Measurements from ENCODE around the gene PDGFD. TPM values are rescaled to one million over a fixed set of nuclear protein-coding genes. Genes with fewer than 3 reads are reported as not detected.

The PDGFD gene
- total and polyA plus RNA-seq, 2 experiments from 2014 or later = 1.9 to 4.5 TPM

DNA sequence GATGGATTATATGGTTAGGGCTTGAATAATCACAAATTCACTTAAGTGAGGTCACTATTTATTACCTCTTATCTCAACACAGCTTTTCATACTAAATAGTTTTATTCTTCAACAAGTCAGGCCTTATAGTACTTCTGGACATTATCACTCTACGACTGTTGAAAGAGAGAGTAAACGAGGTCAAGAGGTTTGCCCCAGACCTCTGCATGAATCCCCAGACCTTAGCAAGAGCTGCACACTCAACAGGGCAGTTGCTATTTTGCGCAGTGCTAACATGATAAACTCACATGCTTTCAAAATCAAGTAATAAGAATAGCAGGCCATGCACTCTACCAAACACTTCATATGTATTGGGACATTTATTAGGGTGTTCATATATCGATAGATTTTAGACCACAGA is 67.0 kb downstream of the PDGFD start (continued):
- TF ChIP-seq, protein P1, sequence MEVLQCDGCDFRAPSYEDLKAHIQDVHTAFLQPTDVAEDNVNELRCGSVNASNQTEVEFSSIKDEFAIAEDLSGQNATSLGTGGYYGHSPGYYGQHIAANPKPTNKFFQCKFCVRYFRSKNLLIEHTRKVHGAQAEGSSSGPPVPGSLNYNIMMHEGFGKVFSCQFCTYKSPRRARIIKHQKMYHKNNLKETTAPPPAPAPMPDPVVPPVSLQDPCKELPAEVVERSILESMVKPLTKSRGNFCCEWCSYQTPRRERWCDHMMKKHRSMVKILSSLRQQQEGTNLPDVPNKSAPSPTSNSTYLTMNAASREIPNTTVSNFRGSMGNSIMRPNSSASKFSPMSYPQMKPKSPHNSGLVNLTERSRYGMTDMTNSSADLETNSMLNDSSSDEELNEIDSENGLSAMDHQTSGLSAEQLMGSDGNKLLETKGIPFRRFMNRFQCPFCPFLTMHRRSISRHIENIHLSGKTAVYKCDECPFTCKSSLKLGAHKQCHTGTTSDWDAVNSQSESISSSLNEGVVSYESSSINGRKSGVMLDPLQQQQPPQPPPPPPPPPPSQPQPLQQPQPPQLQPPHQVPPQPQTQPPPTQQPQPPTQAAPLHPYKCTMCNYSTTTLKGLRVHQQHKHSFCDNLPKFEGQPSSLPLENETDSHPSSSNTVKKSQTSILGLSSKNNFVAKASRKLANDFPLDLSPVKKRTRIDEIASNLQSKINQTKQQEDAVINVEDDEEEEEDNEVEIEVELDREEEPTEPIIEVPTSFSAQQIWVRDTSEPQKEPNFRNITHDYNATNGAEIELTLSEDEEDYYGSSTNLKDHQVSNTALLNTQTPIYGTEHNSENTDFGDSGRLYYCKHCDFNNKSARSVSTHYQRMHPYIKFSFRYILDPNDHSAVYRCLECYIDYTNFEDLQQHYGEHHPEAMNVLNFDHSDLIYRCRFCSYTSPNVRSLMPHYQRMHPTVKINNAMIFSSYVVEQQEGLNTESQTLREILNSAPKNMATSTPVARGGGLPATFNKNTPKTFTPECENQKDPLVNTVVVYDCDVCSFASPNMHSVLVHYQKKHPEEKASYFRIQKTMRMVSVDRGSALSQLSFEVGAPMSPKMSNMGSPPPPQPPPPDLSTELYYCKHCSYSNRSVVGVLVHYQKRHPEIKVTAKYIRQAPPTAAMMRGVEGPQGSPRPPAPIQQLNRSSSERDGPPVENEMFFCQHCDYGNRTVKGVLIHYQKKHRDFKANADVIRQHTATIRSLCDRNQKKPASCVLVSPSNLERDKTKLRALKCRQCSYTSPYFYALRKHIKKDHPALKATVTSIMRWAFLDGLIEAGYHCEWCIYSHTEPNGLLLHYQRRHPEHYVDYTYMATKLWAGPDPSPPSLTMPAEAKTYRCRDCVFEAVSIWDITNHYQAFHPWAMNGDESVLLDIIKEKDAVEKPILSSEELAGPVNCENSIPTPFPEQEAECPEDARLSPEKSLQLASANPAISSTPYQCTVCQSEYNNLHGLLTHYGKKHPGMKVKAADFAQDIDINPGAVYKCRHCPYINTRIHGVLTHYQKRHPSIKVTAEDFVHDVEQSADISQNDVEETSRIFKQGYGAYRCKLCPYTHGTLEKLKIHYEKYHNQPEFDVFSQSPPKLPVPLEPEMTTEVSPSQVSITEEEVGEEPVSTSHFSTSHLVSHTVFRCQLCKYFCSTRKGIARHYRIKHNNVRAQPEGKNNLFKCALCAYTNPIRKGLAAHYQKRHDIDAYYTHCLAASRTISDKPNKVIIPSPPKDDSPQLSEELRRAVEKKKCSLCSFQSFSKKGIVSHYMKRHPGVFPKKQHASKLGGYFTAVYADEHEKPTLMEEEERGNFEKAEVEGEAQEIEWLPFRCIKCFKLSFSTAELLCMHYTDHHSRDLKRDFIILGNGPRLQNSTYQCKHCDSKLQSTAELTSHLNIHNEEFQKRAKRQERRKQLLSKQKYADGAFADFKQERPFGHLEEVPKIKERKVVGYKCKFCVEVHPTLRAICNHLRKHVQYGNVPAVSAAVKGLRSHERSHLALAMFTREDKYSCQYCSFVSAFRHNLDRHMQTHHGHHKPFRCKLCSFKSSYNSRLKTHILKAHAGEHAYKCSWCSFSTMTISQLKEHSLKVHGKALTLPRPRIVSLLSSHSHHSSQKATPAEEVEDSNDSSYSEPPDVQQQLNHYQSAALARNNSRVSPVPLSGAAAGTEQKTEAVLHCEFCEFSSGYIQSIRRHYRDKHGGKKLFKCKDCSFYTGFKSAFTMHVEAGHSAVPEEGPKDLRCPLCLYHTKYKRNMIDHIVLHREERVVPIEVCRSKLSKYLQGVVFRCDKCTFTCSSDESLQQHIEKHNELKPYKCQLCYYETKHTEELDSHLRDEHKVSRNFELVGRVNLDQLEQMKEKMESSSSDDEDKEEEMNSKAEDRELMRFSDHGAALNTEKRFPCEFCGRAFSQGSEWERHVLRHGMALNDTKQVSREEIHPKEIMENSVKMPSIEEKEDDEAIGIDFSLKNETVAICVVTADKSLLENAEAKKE (CRISPR knock-in tag; IDR thresholded peaks at IDR 0.05) = no peak
- TF ChIP-seq EZH2phosphoT487 (IDR thresholded peaks at IDR 0.05; ENCODE audit: unreplicated experiment) = no peak
- TF ChIP-seq JUNB (IDR thresholded peaks at IDR 0.05; ENCODE audit: unreplicated experiment) = no peak
- no peak for TF ChIP-seq CREB1 (CRISPR knock-in tag; IDR thresholded peaks at IDR 0.05; ENCODE audit: low read depth)
- no peak for TF ChIP-seq STAT1 (IDR thresholded peaks at IDR 0.05; ENCODE audit: unreplicated experiment)

DNA sequence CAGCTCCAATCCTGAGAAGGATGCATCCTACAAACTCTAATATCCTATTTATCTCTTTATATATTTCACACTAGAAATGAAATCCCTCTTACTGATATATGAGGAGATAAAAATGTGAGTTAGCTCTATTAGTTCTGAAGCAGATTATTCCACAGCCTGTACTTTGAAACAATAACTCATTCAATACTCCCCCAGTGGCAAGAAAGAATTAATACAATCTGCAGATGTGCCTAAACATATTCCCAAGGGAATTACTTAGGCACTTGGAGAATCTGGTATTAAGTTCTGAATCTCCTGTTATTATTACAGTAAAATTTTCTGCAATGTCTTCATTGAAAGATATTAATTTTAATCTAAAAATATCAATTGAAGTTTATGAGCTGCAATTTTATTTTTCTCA is 68.2 kb downstream of the PDGFD start:
- no peaks in the 10 kb centered on the region for H3K9me3 Mint-ChIP-seq
- Histone ChIP-seq H3K27ac (ENCODE audit: low read depth) (no peak overlapping the region), H3K4me3 (no peak overlapping the region), H4K20me1 (replicated peaks; ENCODE audit: insufficient read depth) (no peaks in the 10 kb centered on the region), H3K4me2 (no peak overlapping the region), H3K36me3 (ENCODE audit: insufficient read depth) (no peaks in the 10 kb centered on the region), H3K27me3 (ENCODE audit: insufficient read depth) (no peaks in the 10 kb centered on the region), H3K79me2 (replicated peaks; ENCODE audit: insufficient read depth) (no peaks in the 10 kb centered on the region), H3F3A (replicated peaks; ENCODE audit: low read depth) (no peaks in the 10 kb centered on the region), H3K4me1 (ENCODE audit: insufficient read depth) (no peaks in the 10 kb centered on the region), H2AFZ (no peak overlapping the region), H3K9me2 (ENCODE audit: insufficient read depth) (peaks cover 6% of the 10 kb centered on the region; the same call in 1 of the 2 replicates)
- ATAC-seq (no peak), DNase-seq (ENCODE audit: low spot score) (no peak)
- H3K4me1 Mint-ChIP-seq = 0 out of 3 replicates have a peak, but pooled peaks cover 2% of the 10 kb centered on the region
- no peaks in the 10 kb centered on the region for H3K36me3 Mint-ChIP-seq (ENCODE audit: low read depth)
- no peak overlapping the region for H3K27ac Mint-ChIP-seq
- H3K27me3 Mint-ChIP-seq (ENCODE audit: insufficient read depth, low read depth, poor library complexity) = no peaks in the 10 kb centered on the region
- no peak overlapping the region for H3K4me3 Mint-ChIP-seq
- TF ChIP-seq EZH2phosphoT487 (IDR thresholded peaks at IDR 0.05; ENCODE audit: unreplicated experiment) = no peak
- no peak for TF ChIP-seq ZNF331 (CRISPR knock-in tag; IDR thresholded peaks at IDR 0.05; ENCODE audit: low read depth)
- TF ChIP-seq, protein P2, sequence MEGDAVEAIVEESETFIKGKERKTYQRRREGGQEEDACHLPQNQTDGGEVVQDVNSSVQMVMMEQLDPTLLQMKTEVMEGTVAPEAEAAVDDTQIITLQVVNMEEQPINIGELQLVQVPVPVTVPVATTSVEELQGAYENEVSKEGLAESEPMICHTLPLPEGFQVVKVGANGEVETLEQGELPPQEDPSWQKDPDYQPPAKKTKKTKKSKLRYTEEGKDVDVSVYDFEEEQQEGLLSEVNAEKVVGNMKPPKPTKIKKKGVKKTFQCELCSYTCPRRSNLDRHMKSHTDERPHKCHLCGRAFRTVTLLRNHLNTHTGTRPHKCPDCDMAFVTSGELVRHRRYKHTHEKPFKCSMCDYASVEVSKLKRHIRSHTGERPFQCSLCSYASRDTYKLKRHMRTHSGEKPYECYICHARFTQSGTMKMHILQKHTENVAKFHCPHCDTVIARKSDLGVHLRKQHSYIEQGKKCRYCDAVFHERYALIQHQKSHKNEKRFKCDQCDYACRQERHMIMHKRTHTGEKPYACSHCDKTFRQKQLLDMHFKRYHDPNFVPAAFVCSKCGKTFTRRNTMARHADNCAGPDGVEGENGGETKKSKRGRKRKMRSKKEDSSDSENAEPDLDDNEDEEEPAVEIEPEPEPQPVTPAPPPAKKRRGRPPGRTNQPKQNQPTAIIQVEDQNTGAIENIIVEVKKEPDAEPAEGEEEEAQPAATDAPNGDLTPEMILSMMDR (conservative IDR thresholded peaks at IDR 0.05; ENCODE audit: low read depth in 2 of 2) = no peak
- TF ChIP-seq, protein P3, sequence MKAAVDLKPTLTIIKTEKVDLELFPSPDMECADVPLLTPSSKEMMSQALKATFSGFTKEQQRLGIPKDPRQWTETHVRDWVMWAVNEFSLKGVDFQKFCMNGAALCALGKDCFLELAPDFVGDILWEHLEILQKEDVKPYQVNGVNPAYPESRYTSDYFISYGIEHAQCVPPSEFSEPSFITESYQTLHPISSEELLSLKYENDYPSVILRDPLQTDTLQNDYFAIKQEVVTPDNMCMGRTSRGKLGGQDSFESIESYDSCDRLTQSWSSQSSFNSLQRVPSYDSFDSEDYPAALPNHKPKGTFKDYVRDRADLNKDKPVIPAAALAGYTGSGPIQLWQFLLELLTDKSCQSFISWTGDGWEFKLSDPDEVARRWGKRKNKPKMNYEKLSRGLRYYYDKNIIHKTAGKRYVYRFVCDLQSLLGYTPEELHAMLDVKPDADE (IDR thresholded peaks at IDR 0.05) = no peak
- TF ChIP-seq JUNB (IDR thresholded peaks at IDR 0.05; ENCODE audit: unreplicated experiment) = no peak
- TF ChIP-seq NANOG (IDR thresholded peaks at IDR 0.05; ENCODE audit: borderline replicate concordance) = no peak
- no peak for TF ChIP-seq EZH2 (IDR thresholded peaks at IDR 0.05; ENCODE audit: low read depth, unreplicated experiment)
- TF ChIP-seq CREB1 (CRISPR knock-in tag; IDR thresholded peaks at IDR 0.05; ENCODE audit: low read depth) = no peak
